Astrocyte of the spinal cord (primary cell): ENCODE measurements around the gene IFFO2.

Experiments used
- DNase-seq: peaks from one replicate; pipeline ENCODE4 v3.0.0; 2011; ENCODE audit warnings: low read depth, low spot score
- H3K4me3 ChIP-seq: 2 replicates; pipeline ENCODE4 v1.5.1; 2011; ENCODE audit warnings: low read depth, mild to moderate bottlenecking, low read length, moderate library complexity
- in situ Hi-C: cut with HindIII; loops from 2 replicates; pipeline ENCODE4 v1.10.0; 2017; ENCODE audit warnings: low sequenced_read_pairs
- TF ChIP-seq, protein P1 (sequence below): IDR thresholded peaks from 2 replicates; pipeline ENCODE4 v1.5.1; 2012; ENCODE audit warnings: low read depth, mild to moderate bottlenecking, low read length, inconsistent platforms

Gene IFFO2

DNA sequence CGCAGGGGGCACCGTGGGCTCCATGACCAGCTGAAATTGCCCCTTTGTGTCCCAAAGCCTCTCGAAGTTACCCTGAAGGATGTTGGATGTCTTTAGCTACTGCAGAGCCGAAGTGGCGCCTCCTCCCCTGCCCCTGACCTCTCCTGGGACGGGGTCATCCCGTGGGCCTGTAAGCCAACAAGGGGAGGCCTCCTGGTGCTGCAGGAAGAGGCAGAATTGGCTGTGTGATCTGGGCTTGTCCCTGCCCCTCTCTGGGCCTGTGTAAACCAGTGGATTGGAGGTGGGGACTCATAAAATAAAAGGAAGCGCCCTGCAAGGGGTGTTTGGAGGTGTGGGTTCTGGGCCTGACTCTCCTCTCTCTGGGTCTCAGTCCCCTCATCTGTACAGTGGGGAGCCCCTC, 94.9 kb downstream of the IFFO2 start:
- no peak overlapping the region for H3K4me3 ChIP-seq
- DNase-seq = no peak
- TF ChIP-seq, protein P1, sequence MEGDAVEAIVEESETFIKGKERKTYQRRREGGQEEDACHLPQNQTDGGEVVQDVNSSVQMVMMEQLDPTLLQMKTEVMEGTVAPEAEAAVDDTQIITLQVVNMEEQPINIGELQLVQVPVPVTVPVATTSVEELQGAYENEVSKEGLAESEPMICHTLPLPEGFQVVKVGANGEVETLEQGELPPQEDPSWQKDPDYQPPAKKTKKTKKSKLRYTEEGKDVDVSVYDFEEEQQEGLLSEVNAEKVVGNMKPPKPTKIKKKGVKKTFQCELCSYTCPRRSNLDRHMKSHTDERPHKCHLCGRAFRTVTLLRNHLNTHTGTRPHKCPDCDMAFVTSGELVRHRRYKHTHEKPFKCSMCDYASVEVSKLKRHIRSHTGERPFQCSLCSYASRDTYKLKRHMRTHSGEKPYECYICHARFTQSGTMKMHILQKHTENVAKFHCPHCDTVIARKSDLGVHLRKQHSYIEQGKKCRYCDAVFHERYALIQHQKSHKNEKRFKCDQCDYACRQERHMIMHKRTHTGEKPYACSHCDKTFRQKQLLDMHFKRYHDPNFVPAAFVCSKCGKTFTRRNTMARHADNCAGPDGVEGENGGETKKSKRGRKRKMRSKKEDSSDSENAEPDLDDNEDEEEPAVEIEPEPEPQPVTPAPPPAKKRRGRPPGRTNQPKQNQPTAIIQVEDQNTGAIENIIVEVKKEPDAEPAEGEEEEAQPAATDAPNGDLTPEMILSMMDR = no peak
- in situ Hi-C loops = no loop called here

- H3K4me3 ChIP-seq = no peak overlapping the region
- TF ChIP-seq, protein P1 = no peak
- in situ Hi-C loops = no loop called here
- no peak for DNase-seq
These were observed 95.4 kb downstream of the IFFO2 start for GRCh38 chr1:18861082-18861481.

DNA sequence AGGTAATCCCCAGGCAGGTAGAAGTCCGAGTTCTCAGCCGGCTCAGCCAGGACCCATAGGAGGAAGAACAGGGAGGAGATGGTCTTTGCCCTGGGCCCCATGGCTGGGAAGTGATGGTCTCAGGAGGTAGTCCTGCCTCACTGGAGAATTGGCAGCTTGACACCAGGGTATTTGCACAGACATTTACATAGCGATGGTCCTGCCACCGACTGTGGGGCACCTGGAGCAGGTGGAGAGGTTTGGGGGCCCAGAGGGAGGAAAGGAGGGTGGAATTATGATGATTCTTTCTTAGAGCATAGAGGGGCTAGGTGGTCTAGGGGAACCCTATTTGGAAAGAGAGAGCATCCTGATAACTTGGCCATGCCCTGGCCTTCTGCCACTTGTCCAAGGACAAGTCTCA, 96.9 kb downstream of the IFFO2 start, which contains the start of gene TAS1R2:
TAS1R2 (minus strand) TSS at position 101 of the 400 bp plus-strand sequence; CDS start at position 101, 0 bp downstream.
- no peak for DNase-seq
- no peak within 1 kb of the TSS for H3K4me3 ChIP-seq
- in situ Hi-C loops = no loop called here
- TF ChIP-seq, protein P1 = no peak

GRCh38 chr1:18858070-18858688, 98.3 kb downstream of the IFFO2 start:
- no peak overlapping the region for H3K4me3 ChIP-seq
- no peak for DNase-seq
- TF ChIP-seq, protein P1 = no peak
- in situ Hi-C loops = no loop called here

GRCh38 chr1:18856435-18856834, 100.0 kb downstream of the IFFO2 start:
- TF ChIP-seq, protein P1 = no peak

DNA sequence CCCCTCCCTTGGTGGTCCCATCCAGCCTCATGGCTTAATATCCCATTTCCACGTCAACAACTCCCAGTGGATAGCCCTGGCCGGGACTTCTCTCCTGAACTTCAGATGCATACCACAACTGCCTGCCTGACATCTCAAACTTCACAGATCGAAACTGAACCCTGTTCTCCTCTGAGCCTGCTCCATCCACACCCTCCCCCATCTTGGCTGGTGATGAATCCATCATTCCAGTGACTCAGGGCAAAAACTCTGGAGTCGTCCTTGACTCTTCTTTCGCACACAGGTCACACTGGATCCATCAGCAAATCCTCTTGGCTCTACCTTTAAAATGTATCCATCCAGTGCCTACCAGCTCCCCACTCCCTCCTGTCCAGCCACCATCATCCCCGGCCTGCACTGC, 100.9 kb downstream of the IFFO2 start:
- H3K4me3 ChIP-seq = no peak overlapping the region
- in situ Hi-C loops = no loop called here
- DNase-seq = no peak
- TF ChIP-seq, protein P1 = no peak

More at GRCh38 chr1:18856435-18856834, 100.0 kb downstream of the IFFO2 start:
- DNase-seq = no peak
- no peak overlapping the region for H3K4me3 ChIP-seq
- in situ Hi-C loops = no loop called here
